Breast epithelium (tissue), 3 donors: ENCODE measurements around the gene TBCC.

Source experiments
- POLR2A ChIP-seq: fragments of 450-650 bp; IDR thresholded peaks from one replicate; pipeline ENCODE4 v1.6.1; 2016; ENCODE audit warnings: antibody characterized with exemption, mild to moderate bottlenecking, moderate library complexity
- TF ChIP-seq, protein P1 (sequence below), 3 donors: fragments of 450-650 bp; IDR thresholded peaks; one replicate each; pipeline ENCODE4 v1.5.1; 2016 to 2017; ENCODE audit warnings: antibody characterized with exemption in 3 of 3, mild to moderate bottlenecking in 3 of 3, moderate library complexity in 3 of 3

DNA sequence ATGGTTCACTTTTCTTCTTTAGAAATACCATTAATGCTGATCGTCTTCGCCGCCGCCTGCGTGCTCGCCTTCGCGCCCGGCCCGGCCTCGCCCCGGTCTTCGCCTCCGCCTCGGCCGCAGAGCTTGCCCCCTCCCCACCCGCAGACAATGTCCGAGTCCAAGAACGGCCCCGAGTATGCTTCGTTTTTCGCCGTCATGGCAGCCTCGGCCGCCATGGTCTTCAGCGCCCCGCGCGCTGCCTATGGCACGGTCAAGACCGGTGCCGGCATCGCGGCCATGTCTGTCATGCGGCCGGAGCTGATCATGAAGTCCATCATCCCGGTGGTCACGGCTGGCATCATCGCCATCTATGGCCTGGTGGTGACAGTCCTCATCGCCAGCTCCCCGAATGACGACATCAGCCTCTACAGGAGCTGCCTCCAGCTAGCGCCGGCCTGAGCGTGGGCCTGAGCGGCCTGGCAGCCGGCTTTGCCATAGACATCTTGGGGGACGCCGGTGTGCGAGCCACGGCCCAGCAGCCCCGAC is 18.8 kb downstream of the TBCC start:
- TF ChIP-seq, protein P1, sequence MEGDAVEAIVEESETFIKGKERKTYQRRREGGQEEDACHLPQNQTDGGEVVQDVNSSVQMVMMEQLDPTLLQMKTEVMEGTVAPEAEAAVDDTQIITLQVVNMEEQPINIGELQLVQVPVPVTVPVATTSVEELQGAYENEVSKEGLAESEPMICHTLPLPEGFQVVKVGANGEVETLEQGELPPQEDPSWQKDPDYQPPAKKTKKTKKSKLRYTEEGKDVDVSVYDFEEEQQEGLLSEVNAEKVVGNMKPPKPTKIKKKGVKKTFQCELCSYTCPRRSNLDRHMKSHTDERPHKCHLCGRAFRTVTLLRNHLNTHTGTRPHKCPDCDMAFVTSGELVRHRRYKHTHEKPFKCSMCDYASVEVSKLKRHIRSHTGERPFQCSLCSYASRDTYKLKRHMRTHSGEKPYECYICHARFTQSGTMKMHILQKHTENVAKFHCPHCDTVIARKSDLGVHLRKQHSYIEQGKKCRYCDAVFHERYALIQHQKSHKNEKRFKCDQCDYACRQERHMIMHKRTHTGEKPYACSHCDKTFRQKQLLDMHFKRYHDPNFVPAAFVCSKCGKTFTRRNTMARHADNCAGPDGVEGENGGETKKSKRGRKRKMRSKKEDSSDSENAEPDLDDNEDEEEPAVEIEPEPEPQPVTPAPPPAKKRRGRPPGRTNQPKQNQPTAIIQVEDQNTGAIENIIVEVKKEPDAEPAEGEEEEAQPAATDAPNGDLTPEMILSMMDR (IDR thresholded peaks at IDR 0.05) = no peak
- TF ChIP-seq POLR2A = no peak
